Measurements from ENCODE around the gene SAC3D1. TPM values are rescaled to one million over a fixed set of nuclear protein-coding genes. Genes with fewer than 3 reads are reported as not detected.
"Not testable (repeated sequence)": the region's sequence is repeated elsewhere in the genome, so short reads cannot be mapped to it uniquely, and the experiment has no call there.

SAC3D1 gene
- polyA plus RNA-seq (ENCODE audit: insufficient read length in 3 of 3): 10 to 100 TPM; 14.1 to 18.2 (median 14.6) TPM
- long read RNA-seq, donor 1, transcript SAC3D1-201 (2 exons, 1,566 nt): major isoform, 17 of 18 reads
- long read RNA-seq, donor 1, partial matches to known transcripts: 0 of 18 reads
- long read RNA-seq, donor 1, other reads (novel, unspliced or antisense): 0 of 18 reads
- long read RNA-seq, donor 2, transcript SAC3D1-201 (2 exons, 1,566 nt): major isoform, 11 of 14 reads
- long read RNA-seq, donor 2, partial matches to known transcripts: 0 of 14 reads
- long read RNA-seq, donor 2, other reads (novel, unspliced or antisense): 0 of 14 reads
- long read RNA-seq, donor 3, transcript SAC3D1-201 (2 exons, 1,566 nt): major isoform, 9 of 17 reads
- long read RNA-seq, donor 3, partial matches to known transcripts: 5 of 17 reads
- long read RNA-seq, donor 3, other reads (novel, unspliced or antisense): 0 of 17 reads
- long read RNA-seq, donor 4, transcript SAC3D1-201 (2 exons, 1,566 nt): major isoform, 16 of 17 reads
- long read RNA-seq, donor 4, partial matches to known transcripts: 0 of 17 reads
- long read RNA-seq, donor 4, other reads (novel, unspliced or antisense): 0 of 17 reads
- long read RNA-seq, donor 5, transcript SAC3D1-201 (2 exons, 1,566 nt): major isoform, 5 of 7 reads
- long read RNA-seq, donor 5, partial matches to known transcripts: 0 of 7 reads
- long read RNA-seq, donor 5, other reads (novel, unspliced or antisense): 0 of 7 reads
- long read RNA-seq, donor 6, transcript SAC3D1-201 (2 exons, 1,566 nt): major isoform, 8 of 10 reads
- long read RNA-seq, donor 6, partial matches to known transcripts: 0 of 10 reads
- long read RNA-seq, donor 6, other reads (novel, unspliced or antisense): 0 of 10 reads
- long read RNA-seq, donor 7, transcript SAC3D1-201 (2 exons, 1,566 nt): major isoform, 13 of 21 reads
- long read RNA-seq, donor 7, partial matches to known transcripts: 0 of 21 reads
- long read RNA-seq, donor 7, other reads (novel, unspliced or antisense): 0 of 21 reads
- long read RNA-seq, donor 8, transcript SAC3D1-201 (2 exons, 1,566 nt): major isoform, 7 of 8 reads
- long read RNA-seq, donor 8, partial matches to known transcripts: 0 of 8 reads
- long read RNA-seq, donor 8, other reads (novel, unspliced or antisense): 0 of 8 reads
- long read RNA-seq, donor 9, transcript SAC3D1-201 (2 exons, 1,566 nt): major isoform, 10 of 11 reads
- long read RNA-seq, donor 9, partial matches to known transcripts: 0 of 11 reads
- long read RNA-seq, donor 9, other reads (novel, unspliced or antisense): 0 of 11 reads
- long read RNA-seq, donor 10, transcript SAC3D1-201 (2 exons, 1,566 nt): major isoform, 9 of 19 reads
- long read RNA-seq, donor 10, partial matches to known transcripts: 9 of 19 reads
- long read RNA-seq, donor 10, other reads (novel, unspliced or antisense): 0 of 19 reads
- long read RNA-seq, donor 11, partial matches to known transcripts: 0 of 5 reads
- long read RNA-seq, donor 11, other reads (novel, unspliced or antisense): 0 of 5 reads
- long read RNA-seq, donor 12, transcript SAC3D1-201 (2 exons, 1,566 nt): major isoform, 16 of 16 reads
- long read RNA-seq, donor 12, partial matches to known transcripts: 0 of 16 reads
- long read RNA-seq, donor 12, other reads (novel, unspliced or antisense): 0 of 16 reads
- long read RNA-seq, donor 13, partial matches to known transcripts: 0 of 4 reads
- long read RNA-seq, donor 13, other reads (novel, unspliced or antisense): 0 of 4 reads
- long read RNA-seq, donor 14: 0 reads
- long read RNA-seq, donor 15, transcript SAC3D1-201 (2 exons, 1,566 nt): major isoform, 8 of 34 reads
- long read RNA-seq, donor 15, partial matches to known transcripts: 22 of 34 reads
- long read RNA-seq, donor 15, other reads (novel, unspliced or antisense): 0 of 34 reads
- long read RNA-seq, donor 16, transcript SAC3D1-201 (2 exons, 1,566 nt): major isoform, 10 of 11 reads
- long read RNA-seq, donor 16, partial matches to known transcripts: 0 of 11 reads
- long read RNA-seq, donor 16, other reads (novel, unspliced or antisense): 0 of 11 reads

- peak; percentile 93 for DNase-seq
Measured at GRCh38 chr11:65040847-65041622, at the start of gene SAC3D1. Gene SAC3D1 (plus strand): TSS chr11:65041210. CDS start chr11:65041293, 83 bp downstream.

GRCh38 chr11:64994318-64994717 lies 46.7 kb upstream of the SAC3D1 start:
- no peak for DNase-seq

GRCh38 chr11:64996327-64996709 lies 44.7 kb upstream of the SAC3D1 start:
- DNase-seq: no peak

- peak; percentile 86 for DNase-seq
Measured at GRCh38 chr11:64996710-64997380, 44.2 kb upstream of the SAC3D1 start, which contains the start of gene BATF2. Gene BATF2 (minus strand): TSS chr11:64996971. CDS start chr11:64996914, 57 bp downstream.

- no peak for DNase-seq
Measured at GRCh38 chr11:64998141-64998540, 42.9 kb upstream of the SAC3D1 start.

- DNase-seq: no peak
Measured at GRCh38 chr11:64998690-64999431, 42.1 kb upstream of the SAC3D1 start.

GRCh38 chr11:64999478-64999877 lies 41.5 kb upstream of the SAC3D1 start:
- no peak for DNase-seq

- no peak for DNase-seq
Measured at GRCh38 chr11:65002706-65003105, 38.3 kb upstream of the SAC3D1 start.

GRCh38 chr11:65003282-65003681 lies 37.7 kb upstream of the SAC3D1 start:
- no peak for DNase-seq

- DNase-seq: not testable (repeated sequence)
Measured at GRCh38 chr11:65003968-65004367, 37.0 kb upstream of the SAC3D1 start.

GRCh38 chr11:65008016-65008415 lies 33.0 kb upstream of the SAC3D1 start:
- no peak for DNase-seq

- DNase-seq: no peak
Measured at GRCh38 chr11:65008873-65009272, 32.1 kb upstream of the SAC3D1 start.

- DNase-seq: peak; percentile 89
Measured at GRCh38 chr11:65013130-65013887, 27.7 kb upstream of the SAC3D1 start.

- DNase-seq: peak; percentile 93
Measured at GRCh38 chr11:65013888-65014725, 26.9 kb upstream of the SAC3D1 start, which contains the start of gene ARL2. Gene ARL2 (plus strand): TSS chr11:65014160. CDS start chr11:65014208, 48 bp downstream.

GRCh38 chr11:65014726-65015227 lies 26.2 kb upstream of the SAC3D1 start:
- DNase-seq: no peak

GRCh38 chr11:65016705-65017104 lies 24.3 kb upstream of the SAC3D1 start:
- no peak for DNase-seq
